ENCODE measurements around the gene MBP. TPM values are rescaled to one million over a fixed set of nuclear protein-coding genes. Genes with fewer than 3 reads are reported as not detected.
A peak's percentile ranks its signal among the peaks of the same experiment; 100 is the strongest.

The MBP gene
- total RNA-seq, 1 experiment from 2014 or later, result 15.6 TPM

GRCh38 chr18:77100751-77101355 is 31.7 kb downstream of the MBP start:
- peak; percentile 31 for DNase-seq (ENCODE audit: low read depth)

DNA sequence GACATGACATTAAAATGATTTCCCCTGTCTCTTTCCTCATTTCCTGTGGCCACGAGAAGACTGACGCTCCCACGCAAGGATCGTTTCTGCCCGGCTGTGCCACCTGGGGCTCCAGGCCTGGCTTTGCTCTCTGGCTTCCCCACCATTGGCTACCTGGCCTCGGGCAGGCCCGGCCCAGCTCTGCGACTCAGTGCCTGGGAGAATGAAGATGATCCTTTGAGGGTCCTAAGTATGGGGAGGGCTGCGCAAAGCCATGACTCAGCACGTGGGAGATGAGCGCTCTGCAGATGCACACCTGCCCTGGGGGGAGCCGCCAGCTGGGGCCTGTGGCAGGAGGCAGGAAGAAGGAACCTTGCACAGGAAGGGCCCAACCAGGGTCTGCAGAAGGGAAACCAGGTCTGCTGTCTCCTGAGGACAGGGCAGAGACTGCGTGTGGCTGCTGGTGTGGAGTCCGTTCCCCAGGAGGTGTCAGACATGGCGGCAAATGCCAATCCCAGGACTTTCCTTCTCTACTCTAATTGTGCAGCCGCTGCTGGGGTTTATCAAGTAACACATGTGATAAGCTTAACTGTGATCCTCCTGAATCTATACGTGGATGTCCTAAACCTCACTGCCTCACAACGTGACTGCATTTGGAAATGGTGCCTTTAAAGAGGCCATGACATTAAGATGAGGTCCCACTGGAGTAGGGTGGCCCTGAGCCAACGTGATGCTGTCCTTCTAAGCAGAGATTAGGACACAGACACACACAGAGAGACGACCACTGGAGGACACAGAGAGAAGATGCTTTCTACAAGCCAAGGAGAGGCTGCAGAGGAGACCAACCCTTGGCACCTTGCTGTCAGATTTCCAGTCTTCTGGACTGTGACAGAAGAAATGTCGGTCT is 32.9 kb downstream of the MBP start:
- DNase-seq (ENCODE audit: low read depth), result no peak

GRCh38 chr18:77098538-77099174 is 33.9 kb downstream of the MBP start:
- peak; percentile 42 for DNase-seq (ENCODE audit: low read depth)

GRCh38 chr18:77098029-77098428 is 34.6 kb downstream of the MBP start:
- DNase-seq (ENCODE audit: low read depth), result peak; percentile 62

DNA sequence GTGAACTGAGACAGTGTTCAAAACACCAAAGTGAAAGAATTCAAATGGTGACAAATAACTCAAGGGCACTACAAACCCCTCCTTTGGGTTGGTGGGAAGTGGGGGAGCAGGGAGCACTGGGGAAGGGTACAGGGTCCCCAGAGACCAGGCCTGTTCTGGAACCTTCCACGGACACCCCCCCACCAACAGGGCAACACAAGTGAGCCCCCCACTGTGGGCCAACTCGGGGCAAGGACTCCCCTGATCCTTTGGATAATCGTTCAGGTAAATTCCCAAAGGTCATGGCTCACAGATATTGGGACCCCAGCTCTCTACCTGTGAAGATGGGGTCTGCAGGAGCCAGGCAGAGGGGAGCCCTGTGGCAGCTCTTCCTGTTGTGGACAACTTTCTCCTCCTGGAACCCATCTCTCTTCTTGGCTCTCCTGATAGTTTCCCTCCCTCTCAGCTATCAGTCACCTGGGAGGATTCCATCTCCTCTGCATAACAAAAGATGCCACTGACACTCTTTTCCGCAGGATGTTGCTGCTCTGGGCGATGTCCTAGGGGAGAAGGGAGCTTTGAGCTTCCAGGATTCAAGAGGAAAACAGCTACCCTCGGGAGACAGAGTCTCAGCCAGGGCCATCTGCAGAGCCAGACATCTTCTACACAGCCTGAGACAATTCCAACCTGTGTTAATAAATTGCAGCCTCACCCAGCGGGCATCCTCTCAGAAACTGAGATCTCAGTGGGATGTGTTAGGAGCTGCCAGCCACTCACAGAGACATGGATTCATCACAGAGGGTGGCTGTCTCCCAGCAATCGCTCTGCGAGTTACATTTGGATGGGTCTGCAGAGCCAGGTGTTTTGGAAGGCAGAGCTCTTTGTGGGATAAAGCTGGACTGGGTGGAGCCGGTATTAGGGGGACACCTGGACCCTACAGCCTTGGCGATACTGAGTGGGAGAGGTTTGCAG is 35.4 kb downstream of the MBP start:
- DNase-seq (ENCODE audit: low read depth), result no peak

- no peak for DNase-seq (ENCODE audit: low read depth)
Measured at GRCh38 chr18:77095391-77096371, 36.9 kb downstream of the MBP start.

- no peak for DNase-seq (ENCODE audit: low read depth)
Measured at GRCh38 chr18:77093586-77093985, 39.0 kb downstream of the MBP start.

- DNase-seq (ENCODE audit: low read depth), result no peak
Measured at GRCh38 chr18:77093067-77093430, 39.5 kb downstream of the MBP start.

DNA sequence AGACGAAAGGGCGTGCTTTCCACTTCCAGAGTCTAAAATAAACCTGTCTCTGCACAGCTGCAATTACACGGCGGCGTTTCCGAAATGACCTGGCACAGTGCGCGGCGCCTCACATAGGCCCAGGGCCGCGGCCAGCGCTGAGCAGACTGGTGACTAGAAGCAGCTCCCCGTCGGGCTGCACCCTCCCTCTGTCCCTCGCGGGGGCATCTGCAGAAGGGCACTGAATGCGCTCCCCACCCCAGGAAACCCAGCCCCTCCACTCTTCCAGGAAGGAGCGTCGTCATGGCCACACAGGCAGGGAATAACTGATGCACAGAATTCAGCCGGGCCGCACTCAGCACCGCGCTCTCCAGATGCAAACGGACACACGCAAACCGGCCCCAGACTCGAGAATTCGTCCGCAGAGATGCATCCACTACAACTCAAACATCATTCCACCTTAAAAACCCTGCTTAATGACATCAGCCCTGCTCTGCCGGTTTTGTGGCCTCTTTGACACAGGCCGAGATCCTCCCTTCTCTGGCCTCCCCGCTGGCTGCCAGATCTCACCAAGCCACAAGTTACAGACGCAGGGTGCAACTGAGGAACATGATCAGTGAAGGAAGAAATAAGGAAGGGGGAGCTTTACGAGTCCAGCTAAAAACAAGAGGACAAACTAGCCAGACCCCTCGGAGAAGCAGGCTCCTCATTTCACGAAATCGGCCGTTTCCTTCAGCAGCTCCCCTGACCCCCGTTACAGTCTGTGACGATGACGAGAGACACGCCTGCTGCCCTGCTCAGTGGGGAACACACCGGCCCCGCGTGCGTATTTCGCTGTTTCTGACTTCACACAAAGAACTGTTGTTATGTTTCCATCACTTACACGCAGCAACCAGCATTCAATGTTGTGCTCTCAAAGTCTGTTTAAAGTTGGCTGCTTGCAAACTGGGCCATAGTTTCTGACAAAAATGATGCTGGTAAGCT is 40.2 kb downstream of the MBP start:
- no peak for DNase-seq (ENCODE audit: low read depth)

GRCh38 chr18:77091366-77091765 is 41.2 kb downstream of the MBP start:
- DNase-seq (ENCODE audit: low read depth), result no peak

DNA sequence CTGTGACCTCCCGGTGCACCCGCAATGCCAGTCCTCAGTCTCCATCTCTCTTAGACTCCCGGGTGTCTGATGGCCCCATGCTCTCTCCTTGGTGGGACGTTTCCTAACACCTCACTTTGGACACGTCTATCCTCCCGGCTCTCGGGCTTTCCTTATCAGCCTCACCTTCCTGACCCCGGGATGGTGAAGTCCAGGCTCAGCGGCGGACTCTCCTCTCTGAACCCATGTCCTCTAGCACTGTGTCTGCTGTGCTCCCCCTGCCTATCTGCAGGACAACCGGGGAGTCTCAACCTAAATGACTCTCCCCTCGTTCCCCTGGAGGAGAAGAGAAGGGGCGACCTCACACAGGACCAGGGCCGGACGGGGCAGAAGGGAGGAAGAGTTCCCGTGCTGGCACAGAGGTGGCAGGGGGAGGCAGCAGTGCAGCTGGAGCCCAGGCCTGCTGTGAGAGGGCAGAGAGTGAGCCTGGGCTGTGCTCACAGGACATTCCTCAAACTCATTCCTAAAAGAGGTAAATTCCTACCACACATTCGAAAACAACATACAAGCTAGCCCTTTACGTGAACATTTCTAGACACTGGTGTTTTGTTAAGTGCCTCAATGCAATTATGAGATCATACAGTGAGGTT is 41.9 kb downstream of the MBP start:
- DNase-seq (ENCODE audit: low read depth), result no peak

DNA sequence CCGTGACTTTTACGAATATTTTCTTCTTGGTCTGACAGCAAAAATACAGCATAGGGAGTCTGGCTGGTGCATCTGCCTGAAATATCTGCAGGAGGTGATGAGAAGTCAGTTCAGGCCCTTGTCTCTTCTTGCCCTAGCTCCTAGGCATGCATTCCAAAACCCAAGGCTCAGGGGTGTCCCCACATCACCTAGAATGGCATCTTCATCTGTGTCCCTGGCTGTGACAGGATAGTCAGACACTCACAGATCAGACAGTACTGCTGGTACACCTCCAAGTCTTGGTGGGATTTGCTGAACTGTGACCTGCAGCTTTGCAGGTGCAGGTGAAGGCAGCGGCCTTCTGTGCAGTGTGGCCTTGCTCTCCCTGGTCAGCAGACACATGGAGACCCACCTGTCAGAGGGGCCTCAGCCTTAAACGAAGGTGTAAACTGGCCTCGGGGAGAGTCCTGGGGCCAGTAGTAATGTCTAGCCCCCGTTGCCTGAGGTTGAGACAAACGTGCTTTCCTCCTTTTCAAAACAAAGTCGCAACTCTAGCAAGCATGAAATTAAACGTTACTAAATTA is 42.8 kb downstream of the MBP start:
- DNase-seq (ENCODE audit: low read depth), result no peak

DNA sequence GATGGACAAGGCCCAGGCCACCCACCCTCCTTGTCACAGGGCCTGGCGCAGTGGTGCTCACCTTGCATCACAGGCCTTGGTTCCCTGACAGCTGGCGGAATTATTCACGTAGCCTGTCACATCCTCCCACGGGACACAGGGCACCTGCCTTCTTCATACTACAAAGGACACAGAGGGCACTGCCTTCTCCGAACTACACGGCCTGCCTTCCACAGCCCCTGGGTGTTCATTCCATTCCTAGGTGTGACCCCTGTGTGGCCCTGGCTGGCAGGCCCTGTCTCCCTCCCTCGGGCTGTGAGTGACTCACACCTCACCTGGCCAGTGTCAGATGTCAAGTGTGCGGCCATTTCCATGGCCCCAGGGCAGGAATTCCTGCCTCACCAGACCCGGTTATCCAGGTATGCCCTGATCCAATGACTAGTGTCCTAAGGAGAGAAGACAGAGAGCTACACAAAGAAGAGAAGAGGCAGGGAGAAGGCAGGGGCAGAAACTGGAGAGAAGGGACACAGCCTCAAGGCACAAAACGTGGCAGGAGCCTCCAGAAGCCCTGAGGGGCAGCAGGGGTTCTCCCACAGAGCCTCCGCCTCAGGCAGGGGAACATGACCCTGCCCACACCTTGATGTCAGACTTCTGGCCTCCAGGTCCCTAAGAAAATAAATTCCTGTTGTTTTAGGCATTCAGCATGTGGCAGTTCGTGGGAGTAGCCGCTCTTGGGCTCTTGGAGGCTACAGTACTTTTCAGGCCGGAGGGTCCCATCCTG is 43.4 kb downstream of the MBP start:
- DNase-seq (ENCODE audit: low read depth), result no peak

- no peak for DNase-seq (ENCODE audit: low read depth)
Measured at GRCh38 chr18:77087393-77088141, 45.0 kb downstream of the MBP start.

GRCh38 chr18:77086656-77087392 is 45.8 kb downstream of the MBP start:
- no peak for DNase-seq (ENCODE audit: low read depth)

- DNase-seq (ENCODE audit: low read depth), result peak; percentile 84
Measured at GRCh38 chr18:77086034-77086433, 46.5 kb downstream of the MBP start.
